GM19238 (cell line): ENCODE data around the gene PCNX2.
A peak's percentile ranks its signal among the peaks of the same experiment; 100 is the strongest.

Experiments used
- DNase-seq: peaks from one replicate; pipeline ENCODE4 v3.0.0; 2011; ENCODE audit warnings: low spot score; ENCODE audit not compliant: insufficient read length

The PCNX2 gene

GRCh38 chr1:233257786-233258185 is 37.7 kb downstream of the PCNX2 start:
- DNase-seq = no peak

GRCh38 chr1:233256789-233257188 is 38.7 kb downstream of the PCNX2 start:
- DNase-seq = no peak

GRCh38 chr1:233256191-233256590 is 39.3 kb downstream of the PCNX2 start:
- DNase-seq = no peak

DNA sequence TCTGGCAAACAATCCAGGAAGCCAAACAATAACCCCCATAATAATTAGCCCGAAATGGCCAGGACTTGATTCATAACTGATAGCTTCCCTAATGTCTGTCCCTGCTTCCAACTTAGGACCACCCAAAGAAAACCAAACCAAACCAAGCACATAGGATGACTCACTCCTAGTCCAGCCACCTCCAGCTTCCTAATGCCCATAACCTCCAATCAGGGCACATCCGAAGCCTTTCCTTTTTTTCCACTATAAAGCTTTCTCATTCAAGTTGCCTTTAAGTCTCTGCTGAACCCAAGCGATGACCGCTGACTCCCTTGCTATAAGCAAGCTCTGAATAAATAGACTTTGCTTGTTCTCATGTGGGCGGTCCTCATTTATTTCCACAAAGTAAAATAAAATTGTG is 40.4 kb downstream of the PCNX2 start:
- no peak for DNase-seq

GRCh38 chr1:233253832-233254331 is 41.6 kb downstream of the PCNX2 start:
- DNase-seq = no peak

DNA sequence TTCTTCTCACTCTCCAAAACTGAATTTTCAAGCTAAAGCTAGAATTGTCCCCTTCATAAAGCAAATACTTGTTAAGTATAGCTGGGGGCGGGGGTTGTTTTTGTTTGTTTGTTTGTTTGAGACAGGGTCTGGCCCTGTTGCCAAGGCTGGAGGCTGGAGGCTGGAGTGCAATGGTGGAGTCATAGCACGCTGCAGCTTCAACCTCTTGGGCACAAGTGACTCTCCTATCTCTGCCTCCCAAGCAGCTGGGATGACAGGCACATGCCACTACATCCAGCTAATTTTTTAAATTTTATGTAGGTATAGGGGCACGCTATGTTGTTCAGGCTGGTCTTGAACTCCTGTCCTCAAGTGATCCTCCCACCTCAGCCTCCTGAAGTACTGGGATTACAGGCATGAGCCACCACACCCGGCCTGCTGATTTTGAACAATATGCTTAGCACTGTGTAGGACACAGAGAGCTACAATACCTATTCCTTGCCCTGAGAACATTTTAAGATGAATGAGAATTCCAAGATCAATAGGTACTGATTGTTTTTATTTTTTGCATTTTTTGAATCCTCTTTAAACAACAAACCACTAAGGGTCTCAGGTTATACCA is 42.2 kb downstream of the PCNX2 start:
- no peak for DNase-seq

DNA sequence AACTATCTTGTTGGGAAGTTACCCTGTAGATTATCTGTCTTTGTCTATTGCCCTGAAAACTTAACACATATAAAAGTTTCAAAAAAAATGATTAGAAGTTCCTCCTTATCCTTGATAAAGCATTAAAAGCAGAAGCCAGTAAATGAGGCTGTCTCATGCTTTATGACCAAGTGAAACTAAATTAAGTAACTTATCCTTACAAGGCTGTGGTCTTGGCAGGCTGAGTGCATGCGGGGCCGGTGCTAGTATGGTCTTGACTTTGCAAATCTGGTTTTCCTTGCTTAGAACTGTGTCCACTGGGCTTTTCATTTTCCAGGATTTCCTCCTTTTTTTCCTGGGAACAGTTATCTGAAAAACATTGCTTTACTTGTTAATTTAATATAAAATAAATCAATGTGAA is 43.1 kb downstream of the PCNX2 start:
- no peak for DNase-seq

GRCh38 chr1:233251201-233251720 is 44.3 kb downstream of the PCNX2 start:
- DNase-seq = no peak

GRCh38 chr1:233248014-233248413 is 47.5 kb downstream of the PCNX2 start:
- no peak for DNase-seq

GRCh38 chr1:233246965-233247364 is 48.6 kb downstream of the PCNX2 start:
- no peak for DNase-seq

- no peak for DNase-seq
Observed at GRCh38 chr1:233245191-233245765, 50.2 kb downstream of the PCNX2 start.

DNA sequence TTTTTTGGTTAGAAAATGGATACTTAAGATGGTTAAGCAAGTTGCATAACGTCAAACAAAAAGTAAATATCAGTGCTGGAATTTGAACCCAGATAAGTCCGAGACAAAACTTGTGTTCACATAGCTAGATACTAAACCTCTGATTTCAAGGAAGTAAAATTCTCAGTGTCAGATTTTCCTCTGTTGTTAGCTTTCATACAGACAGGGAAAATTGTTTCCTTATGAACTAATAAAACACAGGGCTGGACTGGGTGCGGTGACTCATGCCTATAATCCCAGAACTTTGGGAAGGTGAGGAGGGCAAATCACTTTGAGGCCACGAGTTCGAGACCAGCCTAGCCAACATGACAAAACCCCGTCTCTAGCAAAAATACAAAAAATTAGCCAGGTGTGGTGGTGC is 51.3 kb downstream of the PCNX2 start:
- DNase-seq = no peak

- DNase-seq = no peak
Observed at GRCh38 chr1:233242827-233243483, 52.6 kb downstream of the PCNX2 start.

DNA sequence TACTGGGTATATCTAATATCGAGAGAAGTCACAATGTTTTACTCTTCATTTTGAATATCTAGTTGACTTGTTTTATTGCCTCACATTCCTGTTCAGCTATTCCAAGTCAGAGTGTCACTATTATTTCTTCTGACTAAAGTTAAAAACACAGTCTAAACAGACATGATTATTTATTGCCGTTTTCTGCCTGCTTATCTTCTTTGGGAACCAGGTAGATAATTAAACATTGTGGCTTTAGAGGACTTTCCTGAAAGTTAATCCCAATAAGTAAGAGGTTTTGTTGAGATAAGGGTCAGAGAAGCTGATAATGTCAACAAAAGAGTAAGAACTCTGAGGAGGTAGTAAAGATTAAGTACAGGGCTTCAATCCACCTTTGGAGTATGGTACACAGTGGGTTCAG is 53.8 kb downstream of the PCNX2 start:
- no peak for DNase-seq

GRCh38 chr1:233240829-233241682 is 54.5 kb downstream of the PCNX2 start:
- peak; percentile 27 for DNase-seq

GRCh38 chr1:233240371-233240770 is 55.2 kb downstream of the PCNX2 start:
- no peak for DNase-seq

- DNase-seq = no peak
Observed at GRCh38 chr1:233238884-233239431, 56.6 kb downstream of the PCNX2 start.

DNA sequence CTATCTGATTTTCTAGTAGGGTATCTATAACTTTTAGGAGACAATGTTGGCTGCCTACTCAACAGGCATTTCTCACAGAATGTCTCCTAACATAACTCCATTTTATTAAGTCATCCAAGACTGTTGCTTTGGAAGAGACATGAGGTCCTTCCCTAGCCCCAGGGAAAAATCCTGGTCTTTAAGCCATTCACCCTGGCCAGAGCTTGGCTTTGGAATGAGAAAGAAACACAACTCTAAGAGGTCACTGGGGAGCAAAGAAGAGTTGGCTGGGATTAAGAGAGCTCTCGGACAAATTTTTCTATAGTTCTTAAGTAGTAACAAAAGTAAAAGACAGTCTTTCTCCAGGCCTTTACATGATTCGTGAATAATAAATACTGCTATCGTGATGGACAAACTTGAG is 57.9 kb downstream of the PCNX2 start:
- DNase-seq = no peak

DNA sequence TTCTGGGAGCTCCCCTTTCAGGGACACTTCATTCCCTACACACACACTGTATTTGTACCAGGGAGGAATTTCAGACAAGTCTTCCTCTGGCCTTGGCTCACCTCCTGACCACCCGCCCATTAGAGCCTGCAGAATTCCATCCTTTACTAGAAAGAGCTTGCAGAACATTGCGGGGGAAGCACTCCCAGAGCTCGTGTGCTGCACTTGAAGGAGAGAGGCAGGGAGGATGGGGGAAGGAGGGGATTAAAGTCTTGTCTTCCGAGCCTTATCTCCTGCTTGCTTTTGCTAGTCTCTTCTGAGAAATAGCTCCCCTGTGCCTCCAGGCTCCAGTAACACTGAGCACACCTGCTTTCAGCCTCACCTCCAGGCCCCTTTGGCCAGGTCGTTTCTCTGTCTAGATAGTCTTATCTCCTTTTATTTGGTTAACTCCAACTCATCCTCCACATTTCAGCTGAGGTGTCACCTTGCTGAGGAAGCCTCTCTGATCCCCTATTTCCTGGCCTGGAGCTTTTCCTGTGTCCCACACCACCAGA is 62.0 kb downstream of the PCNX2 start:
- DNase-seq = no peak

GRCh38 chr1:233230011-233230410 is 65.5 kb downstream of the PCNX2 start:
- DNase-seq = no peak

DNA sequence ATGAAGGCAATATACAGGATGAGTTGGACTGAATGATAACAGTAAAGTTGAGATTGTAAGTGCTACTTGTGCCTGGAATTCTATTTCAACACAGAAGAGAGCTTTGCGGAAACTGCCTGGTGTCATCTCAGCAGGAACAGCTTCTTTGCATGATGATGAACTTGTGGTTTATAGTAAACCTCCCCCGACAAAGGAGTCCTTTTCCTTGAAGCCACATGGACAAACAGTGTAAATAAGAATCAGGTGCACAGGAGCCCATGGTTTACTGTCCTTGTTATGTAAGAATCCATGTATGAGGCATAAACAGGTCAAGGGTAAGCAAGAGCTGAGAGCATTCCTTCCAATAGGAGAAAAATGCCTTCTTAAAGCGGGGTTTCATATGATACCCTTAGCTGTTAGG is 66.2 kb downstream of the PCNX2 start:
- no peak for DNase-seq
